Kidney capillary endothelial cell (primary cell): Measurements from ENCODE around the gene USP31.
"Not testable (repeated sequence)": the region's sequence is repeated elsewhere in the genome, so short reads cannot be mapped to it uniquely, and the experiment has no call there.

Source experiments
- DNase-seq: peaks from one replicate; pipeline ENCODE4 v3.0.0-alpha.2; 2018; ENCODE audit warnings: low spot score

Gene USP31

GRCh38 chr16:23158114-23158513, 8.9 kb upstream of the USP31 start:
- no peak for DNase-seq

GRCh38 chr16:23156946-23157460, 7.8 kb upstream of the USP31 start:
- DNase-seq = no peak

- no peak for DNase-seq
These were observed 6.9 kb upstream of the USP31 start for GRCh38 chr16:23156110-23156509.

- no peak for DNase-seq
These were observed 6.3 kb upstream of the USP31 start for GRCh38 chr16:23155445-23156049.

- DNase-seq = no peak
These were observed 3.3 kb upstream of the USP31 start for GRCh38 chr16:23152386-23153178.

- no peak for DNase-seq
These were observed 727 bp upstream of the USP31 start for GRCh38 chr16:23149993-23150364.

- no peak for DNase-seq
These were observed 562 bp downstream of the USP31 start for GRCh38 chr16:23148513-23149266.

- no peak for DNase-seq
These were observed 1.1 kb downstream of the USP31 start for GRCh38 chr16:23148166-23148512.

- no peak for DNase-seq
These were observed 1.6 kb downstream of the USP31 start for GRCh38 chr16:23147666-23148065.

GRCh38 chr16:23146877-23147601, 2.2 kb downstream of the USP31 start:
- no peak for DNase-seq

GRCh38 chr16:23145608-23146007, 3.6 kb downstream of the USP31 start:
- DNase-seq = no peak

- no peak for DNase-seq
These were observed 4.1 kb downstream of the USP31 start for GRCh38 chr16:23145186-23145585.

GRCh38 chr16:23144393-23144792, 4.9 kb downstream of the USP31 start:
- not testable (repeated sequence) for DNase-seq

GRCh38 chr16:23143391-23143790, 5.9 kb downstream of the USP31 start:
- no peak for DNase-seq

- DNase-seq = no peak
These were observed 7.1 kb downstream of the USP31 start for GRCh38 chr16:23141959-23142740.

GRCh38 chr16:23141500-23141899, 7.8 kb downstream of the USP31 start:
- no peak for DNase-seq

- no peak for DNase-seq
These were observed 8.2 kb downstream of the USP31 start for GRCh38 chr16:23141033-23141432.

- DNase-seq = no peak
These were observed 9.1 kb downstream of the USP31 start for GRCh38 chr16:23140107-23140506.

- DNase-seq = no peak
These were observed 11.4 kb downstream of the USP31 start for GRCh38 chr16:23137818-23138217.

- no peak for DNase-seq
These were observed 12.0 kb downstream of the USP31 start for GRCh38 chr16:23137256-23137655.

- no peak for DNase-seq
These were observed 15.0 kb downstream of the USP31 start for GRCh38 chr16:23134274-23134673.
